ENCODE data around the gene CHI3L2. TPM values are rescaled to one million over a fixed set of nuclear protein-coding genes. Genes with fewer than 3 reads are reported as not detected.

Gene CHI3L2
- total and polyA plus RNA-seq, 10 of the 15 experiments (the other 5 are each of a cell fraction or from before 2014, with no cell fraction given), result 37.1 to 508 (median 98.3) TPM

DNA sequence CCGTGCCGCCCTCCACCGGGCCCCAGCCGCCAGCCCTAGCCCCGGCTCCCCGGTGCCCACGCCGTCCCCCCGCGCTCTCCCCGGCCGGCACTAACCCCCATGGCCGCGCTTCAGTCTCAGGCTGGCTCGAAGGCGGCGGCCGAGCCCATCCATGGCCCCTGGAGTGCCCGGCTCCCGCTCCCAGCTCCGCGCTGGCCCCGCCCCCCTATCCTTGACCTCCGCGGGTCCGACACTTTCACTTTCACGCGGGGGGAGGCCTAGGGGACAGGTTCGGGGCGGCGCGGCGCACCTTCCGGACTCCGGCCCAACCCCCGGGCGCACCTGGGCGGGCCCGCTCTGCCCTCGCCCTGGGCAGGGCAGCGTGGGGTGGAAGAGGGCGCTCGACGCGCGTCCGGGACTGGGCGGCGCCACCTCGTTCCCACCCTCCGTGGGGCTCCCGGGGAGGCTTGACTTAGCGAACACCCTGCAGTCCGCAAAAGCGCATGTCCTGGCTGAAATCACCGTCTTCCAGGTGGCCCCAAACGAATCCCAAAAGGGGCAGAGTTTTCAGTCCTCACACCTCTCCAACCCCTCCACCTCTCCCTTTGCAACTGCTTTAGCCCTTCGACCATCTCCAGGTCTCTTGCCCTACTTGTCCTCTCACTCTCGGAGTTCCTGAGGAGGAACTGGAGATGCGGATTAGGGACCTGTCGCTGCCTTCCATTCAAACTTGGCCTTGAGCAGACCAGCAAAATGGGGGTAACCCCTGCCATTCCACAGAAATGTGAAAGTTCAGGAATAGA, 23.1 kb upstream of the CHI3L2 start (continued):
- no peak for TF ChIP-seq BCLAF1 (IDR thresholded peaks at IDR 0.05)
- TF ChIP-seq MTA3 (IDR thresholded peaks at IDR 0.05; ENCODE audit: borderline replicate concordance, low read length), result no peak
- TF ChIP-seq HDAC6 (IDR thresholded peaks at IDR 0.05; ENCODE audit: unreplicated experiment), result no peak
- TF ChIP-seq CEBPZ (IDR thresholded peaks at IDR 0.05; ENCODE audit: low read depth, low read length), result no peak
- no peak for TF ChIP-seq KAT2A (conservative IDR thresholded peaks at IDR 0.05; ENCODE audit: control insufficient read depth, low read depth, low read length)
- TF ChIP-seq SP1 (IDR thresholded peaks at IDR 0.05; ENCODE audit: low read depth, low read length), result peak; percentile 38
- TF ChIP-seq SKIL (IDR thresholded peaks at IDR 0.05; ENCODE audit: low read depth, poor library complexity, severe bottlenecking), result no peak
- TF ChIP-seq ZNF384 (IDR thresholded peaks at IDR 0.05; ENCODE audit: borderline replicate concordance, low read depth, low read length), result no peak
- no peak for TF ChIP-seq BRCA1 (IDR thresholded peaks at IDR 0.05; ENCODE audit: low read depth, low read length)
- peak; percentile 14; the same call in 1 of the 2 replicates for TF ChIP-seq SMC3 (IDR thresholded peaks at IDR 0.05; ENCODE audit: borderline replicate concordance, low read length)
- no peak for TF ChIP-seq NFXL1 (IDR thresholded peaks at IDR 0.05; ENCODE audit: borderline replicate concordance)
- no peak for TF ChIP-seq ASH2L (IDR thresholded peaks at IDR 0.05; ENCODE audit: borderline replicate concordance, low read depth)
- no peak for TF ChIP-seq MYC (IDR thresholded peaks at IDR 0.05; ENCODE audit: insufficient read depth, insufficient read length, insufficient replicate concordance, low read length, severe bottlenecking)
- TF ChIP-seq, protein P1, sequence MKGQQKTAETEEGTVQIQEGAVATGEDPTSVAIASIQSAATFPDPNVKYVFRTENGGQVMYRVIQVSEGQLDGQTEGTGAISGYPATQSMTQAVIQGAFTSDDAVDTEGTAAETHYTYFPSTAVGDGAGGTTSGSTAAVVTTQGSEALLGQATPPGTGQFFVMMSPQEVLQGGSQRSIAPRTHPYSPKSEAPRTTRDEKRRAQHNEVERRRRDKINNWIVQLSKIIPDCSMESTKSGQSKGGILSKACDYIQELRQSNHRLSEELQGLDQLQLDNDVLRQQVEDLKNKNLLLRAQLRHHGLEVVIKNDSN (IDR thresholded peaks at IDR 0.05; ENCODE audit: borderline replicate concordance, extremely low read length, insufficient read depth, low read depth, low read length), result no peak
- no peak for TF ChIP-seq CHD4 (IDR thresholded peaks at IDR 0.05)
- peak; percentile 96 for TF ChIP-seq MLLT1 (IDR thresholded peaks at IDR 0.05)
- TF ChIP-seq SIX5 (IDR thresholded peaks at IDR 0.05; ENCODE audit: low read depth, low read length, severe bottlenecking), result no peak
- TF ChIP-seq LARP7 (IDR thresholded peaks at IDR 0.05), result peak; percentile 91

Data from GM12878 (cell line).